Measurements from ENCODE around the gene ATP11A. TPM values are rescaled to one million over a fixed set of nuclear protein-coding genes. Genes with fewer than 3 reads are reported as not detected.

Gene ATP11A
- total and polyA plus RNA-seq, 2 donors (not counting 3 experiments of a cell fraction or from before 2014, with no cell fraction given) = 16.5 to 88.1 TPM

- FAIRE-seq = no peak
- dilution Hi-C loops (cut with MboI; ENCODE audit: extremely low pct_ligation_motif_present, low sequenced_read_pairs) (no loop called here), intact Hi-C loops (cut with micrococcal nuclease) (no loop called here)
- Histone ChIP-seq H3K27ac (ENCODE audit: insufficient read depth, low read depth, low read length) (no peak overlapping the region), H3K36me3 (ENCODE audit: control insufficient read depth in 2 of 2, extremely low read depth in 1 of 2, insufficient read depth in 2 of 2, low read length in 2 of 2) (no peaks in the 10 kb centered on the region), H3K4me3 (replicated peaks in 1 of 3; ENCODE audit: insufficient read depth in 1 of 3, low read depth in 1 of 3, low read length in 3 of 3) (no peak overlapping the region), H2AFZ (ENCODE audit: low read depth, low read length) (no peak overlapping the region), H3K4me1 (ENCODE audit: control insufficient read depth, extremely low read depth, insufficient read depth, low read length) (no peaks in the 10 kb centered on the region), H3K9me1 (replicated peaks; ENCODE audit: control insufficient read depth, extremely low read depth, insufficient read depth, low read length) (no peaks in the 10 kb centered on the region), H4K20me1 (replicated peaks; ENCODE audit: control insufficient read depth, extremely low read depth, insufficient read depth, low read length) (no peaks in the 10 kb centered on the region), H3K79me2 (ENCODE audit: control insufficient read depth, insufficient read depth, low read length) (no peaks in the 10 kb centered on the region), H3K9me3 (replicated peaks; ENCODE audit: control insufficient read depth, insufficient read depth, low read length) (no peaks in the 10 kb centered on the region), H3K27me3 (ENCODE audit: control insufficient read depth in 2 of 2, insufficient read depth in 2 of 2, low read length in 2 of 2) (no peaks in the 10 kb centered on the region), H3K4me2 (ENCODE audit: insufficient read depth, low read length) (no peak overlapping the region), H3K9ac (replicated peaks; ENCODE audit: extremely low read depth, insufficient read depth, low read length) (no peak overlapping the region)
- ChIA-PET CTCF (interaction anchor here (0.8 kb wide), 1 partner anchor 119 kb away, joined by 3 read pairs; no protein-coding TSS in a partner anchor), POLR2A (no interaction called here)
- TF ChIP-seq FOS (IDR thresholded peaks at IDR 0.05; ENCODE audit: borderline replicate concordance, insufficient read depth, low read length) (no peak), POLR2A (IDR thresholded peaks at IDR 0.05; ENCODE audit: low read depth, low read length) (no peak), MAX (IDR thresholded peaks at IDR 0.05; ENCODE audit: insufficient read depth, insufficient read length) (no peak), EZH2 (IDR thresholded peaks at IDR 0.05; ENCODE audit: borderline replicate concordance, low read depth, low read length, severe bottlenecking) (no peak), JUN (IDR thresholded peaks at IDR 0.05; ENCODE audit: borderline replicate concordance, insufficient read depth, insufficient read length, low read depth) (no peak), CTCF (IDR thresholded peaks at IDR 0.05; ENCODE audit: extremely low read depth in 1 of 2, insufficient read depth in 1 of 2, low read depth in 1 of 2, low read length in 2 of 2) (no peak), GATA2 (IDR thresholded peaks at IDR 0.05; ENCODE audit: insufficient read depth, insufficient read length, low read depth, low read length) (no peak), MYC (IDR thresholded peaks at IDR 0.05; ENCODE audit: low read depth, low read length) (no peak), POLR2AphosphoS5 (IDR thresholded peaks at IDR 0.05; ENCODE audit: insufficient read depth, low read depth, low read length) (no peak)
- BruUV-seq (replicated peaks) = no TSS peak
- no peak for DNase-seq (ENCODE audit: low read depth, low spot score)
Measured at GRCh38 chr13:112911285-112911701, 221.5 kb downstream of the ATP11A start.

Measured in endothelial cell of umbilical vein (primary cell).